Limb (tissue), 2 donors: ENCODE data around the gene HNRNPM.
"Not testable (repeated sequence)": the region's sequence is repeated elsewhere in the genome, so short reads cannot be mapped to it uniquely, and the experiment has no call there.

ENCODE experiments used
- DNase-seq, 2 donors: peaks; one replicate each; pipeline ENCODE4 v3.0.0-alpha.2; 2016; ENCODE audit errors: extremely low spot score in 2 of 2

HNRNPM gene

DNA sequence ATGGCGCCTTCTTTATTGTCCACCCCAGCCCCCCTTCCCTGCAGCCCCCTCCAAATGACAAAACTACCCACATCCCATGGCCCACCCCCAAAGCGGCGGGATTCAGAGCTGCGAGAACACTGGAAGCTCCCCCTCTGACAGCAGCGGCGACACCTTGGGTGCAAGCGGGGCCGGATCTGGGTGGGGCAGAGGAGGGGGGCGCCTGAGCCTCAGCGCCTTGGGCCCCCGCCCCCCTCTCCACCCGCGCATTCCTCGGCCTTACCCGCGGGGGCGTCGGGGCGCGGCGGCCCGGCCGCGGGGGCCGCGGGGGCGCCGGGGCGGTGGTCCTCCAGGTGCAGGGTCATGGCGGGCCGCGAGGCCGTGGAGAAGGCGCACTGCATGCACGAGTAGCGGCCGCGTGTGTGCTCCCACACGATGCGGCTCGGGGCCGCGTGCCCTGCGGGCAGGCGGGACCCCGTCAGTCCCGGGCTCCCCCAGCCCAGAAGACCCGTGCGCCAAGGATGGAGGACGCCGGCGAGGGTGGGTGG, 65.9 kb downstream of the HNRNPM start:
- DNase-seq = no peak

DNA sequence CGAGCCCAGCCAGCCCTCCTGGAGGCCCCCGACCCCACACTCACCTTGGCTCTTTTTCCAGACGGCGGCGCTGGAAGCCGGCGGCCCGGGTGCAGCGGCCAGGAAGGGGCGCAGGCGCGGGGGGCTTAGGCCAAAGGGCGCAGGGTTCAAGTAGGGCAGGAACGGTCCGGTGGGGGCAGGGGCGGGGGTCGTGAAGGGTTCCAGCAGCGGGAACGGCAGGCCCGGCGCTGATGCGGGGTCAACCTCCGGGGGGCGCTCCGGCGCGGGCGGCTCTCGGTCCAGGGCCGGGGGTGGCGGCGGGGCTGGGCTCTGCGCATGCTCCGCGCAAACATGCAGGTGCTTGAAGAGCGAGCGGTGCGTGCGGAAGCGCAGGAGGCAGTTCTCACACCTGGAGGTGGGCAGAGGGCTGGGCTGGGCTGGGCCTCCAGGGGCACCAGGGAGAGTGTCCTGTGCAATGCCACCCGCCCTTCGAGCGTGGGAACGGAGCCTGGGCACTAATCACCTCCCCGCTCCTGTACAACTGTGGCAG, 66.9 kb downstream of the HNRNPM start:
- no peak for DNase-seq

- DNase-seq = no peak
Measured at GRCh38 chr19:8512115-8512967, 67.6 kb downstream of the HNRNPM start.

DNA sequence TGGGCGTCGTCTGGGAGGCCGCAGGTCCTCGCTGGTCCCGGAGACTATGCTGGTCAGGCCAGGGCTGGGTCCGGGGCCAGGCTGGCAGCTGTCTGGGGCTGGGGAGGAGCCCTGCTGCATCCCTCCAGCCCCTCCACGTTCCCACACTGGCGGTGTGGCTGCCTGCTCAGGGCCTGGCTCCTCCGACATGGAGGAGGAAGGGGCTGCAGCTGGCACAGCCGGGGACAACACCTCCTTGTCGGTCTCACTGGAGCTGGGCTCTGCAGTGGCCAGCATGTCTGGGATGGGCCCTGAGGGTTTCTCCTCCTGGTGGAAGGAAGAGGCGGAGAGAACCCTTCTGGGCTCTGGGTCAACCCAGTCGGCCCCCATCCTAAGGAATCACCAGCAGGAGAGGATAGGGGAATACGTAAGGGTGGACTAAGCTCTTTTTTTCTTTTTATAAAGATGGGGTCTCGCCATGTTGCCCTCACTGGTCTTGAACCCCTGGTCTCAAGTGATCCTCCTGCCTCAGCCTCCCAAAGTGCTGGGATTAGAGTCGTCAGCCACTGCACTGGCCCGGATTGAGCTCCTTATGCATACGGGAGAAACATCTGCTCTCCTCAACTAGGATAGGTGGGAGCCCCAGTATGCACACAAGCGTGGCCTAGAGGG, 68.4 kb downstream of the HNRNPM start:
- no peak for DNase-seq

- DNase-seq = peak; percentile 95 to 99
Measured at GRCh38 chr19:8513687-8514504, 69.1 kb downstream of the HNRNPM start, which contains the start of gene ZNF414. ZNF414 (minus strand) TSS chr19:8514167; CDS start chr19:8514046, 121 bp downstream.

GRCh38 chr19:8514505-8515009, 69.8 kb downstream of the HNRNPM start:
- DNase-seq = not testable (repeated sequence)

GRCh38 chr19:8515317-8515716, 70.5 kb downstream of the HNRNPM start:
- no peak for DNase-seq

DNA sequence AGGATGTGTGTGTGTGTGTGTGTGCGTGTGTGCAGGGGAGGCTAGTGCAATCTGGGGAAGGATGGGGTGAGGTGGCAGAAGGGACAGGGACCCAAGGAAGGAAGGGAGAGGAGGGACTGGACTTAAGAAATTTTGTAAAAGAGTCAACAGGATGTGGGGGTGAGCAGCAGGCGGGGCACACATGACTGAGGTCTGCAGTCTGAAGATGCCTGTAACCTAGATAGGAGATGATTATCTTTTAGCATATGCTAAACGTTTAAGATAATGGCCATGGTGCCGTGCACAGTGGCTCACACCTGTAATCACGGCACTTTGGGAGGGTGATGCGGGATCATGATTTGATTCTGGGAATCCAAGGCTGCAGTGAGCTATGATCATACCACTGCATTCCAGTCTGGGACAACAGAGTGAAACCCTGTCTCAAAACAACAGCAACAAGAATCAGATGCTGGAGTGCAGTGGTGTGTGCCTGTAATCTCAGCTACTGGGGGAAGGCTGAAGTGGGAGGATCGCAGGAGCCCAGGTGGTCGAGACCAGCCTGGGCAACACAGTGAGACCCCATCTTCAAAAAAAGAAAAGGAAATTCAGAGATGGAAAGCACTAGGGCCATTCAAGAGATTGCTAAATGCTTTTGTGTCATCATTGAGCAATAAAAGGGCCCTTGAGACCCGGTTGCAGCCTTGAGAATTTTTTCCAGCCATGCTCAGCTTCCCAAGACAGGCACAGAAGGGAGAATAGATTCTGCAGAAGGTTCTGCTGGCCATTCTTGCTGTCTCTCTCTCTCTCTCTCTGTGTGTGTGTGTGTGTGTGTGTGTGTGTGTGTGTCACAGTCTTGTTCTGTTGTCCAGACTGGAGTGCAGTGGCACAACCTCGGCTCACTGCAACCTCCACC, 73.0 kb downstream of the HNRNPM start:
- DNase-seq = no peak

DNA sequence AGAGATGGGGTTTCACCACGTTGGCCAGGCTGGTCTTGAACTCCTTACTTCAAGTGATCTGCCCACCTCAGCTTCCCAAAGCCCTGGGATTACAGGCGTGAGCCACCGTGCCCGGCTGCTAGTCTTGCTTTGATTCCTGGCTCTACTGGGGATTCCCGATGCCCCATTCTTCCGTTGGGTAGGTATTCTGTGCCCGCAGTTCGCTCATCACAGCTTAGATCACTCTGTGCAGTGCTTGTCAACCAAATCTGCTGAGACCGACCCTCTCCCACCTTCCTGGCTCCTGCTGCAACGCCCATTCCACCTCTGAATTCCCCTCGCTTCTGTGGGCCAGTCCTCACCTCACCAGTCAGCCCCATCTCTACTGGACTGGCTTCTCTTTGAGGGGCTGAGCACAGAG, 73.8 kb downstream of the HNRNPM start:
- no peak for DNase-seq

- no peak for DNase-seq
Measured at GRCh38 chr19:8519388-8519787, 74.6 kb downstream of the HNRNPM start.

DNA sequence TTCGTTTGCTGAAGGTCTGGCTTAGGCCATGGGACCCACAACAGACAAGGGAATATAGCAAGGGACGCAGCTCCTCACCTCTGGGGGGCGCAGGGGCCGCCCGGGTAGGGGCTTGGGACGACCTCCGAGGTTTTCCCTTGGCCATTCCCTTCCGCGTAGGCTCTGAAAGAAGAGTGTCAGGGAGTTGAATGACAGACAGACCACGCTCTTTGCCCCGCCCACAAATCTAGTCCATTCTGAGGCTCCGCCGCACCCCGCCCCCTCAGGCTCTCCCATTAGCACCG, 80.6 kb downstream of the HNRNPM start:
- no peak for DNase-seq

GRCh38 chr19:8526345-8527091, 81.7 kb downstream of the HNRNPM start:
- peak; percentile 93 to 95 for DNase-seq

GRCh38 chr19:8528500-8528899, 83.7 kb downstream of the HNRNPM start:
- DNase-seq = no peak

DNA sequence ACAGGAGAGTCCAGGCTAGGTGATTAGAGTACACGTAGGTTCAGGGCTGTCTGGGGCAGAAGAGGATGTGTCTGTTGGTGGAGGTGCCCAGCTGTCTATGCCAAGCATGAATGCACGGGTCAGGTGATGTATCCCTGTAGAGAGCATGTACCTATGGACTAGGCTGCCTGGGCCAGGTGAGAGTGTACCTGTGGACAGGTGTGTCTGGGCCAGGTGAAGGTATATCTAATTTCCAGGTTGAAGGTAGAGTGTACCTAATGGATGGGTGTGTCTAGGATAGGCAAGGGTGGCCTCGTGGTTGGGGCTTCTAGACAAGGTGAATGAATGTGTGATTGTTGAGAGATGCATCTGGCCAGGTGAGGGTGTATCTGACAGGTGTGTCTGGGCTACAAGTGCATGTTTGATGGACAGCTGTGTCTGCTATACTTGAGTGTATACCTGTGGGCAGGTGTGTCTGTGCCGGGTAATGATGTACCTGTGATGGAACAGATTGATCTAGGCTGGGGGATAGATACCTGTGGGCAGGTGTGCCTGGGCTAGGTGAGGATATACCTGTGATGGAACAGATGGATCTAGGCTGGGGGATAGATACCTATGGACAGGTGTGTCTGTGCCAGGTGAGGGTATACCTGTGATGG, 84.7 kb downstream of the HNRNPM start:
- no peak for DNase-seq

GRCh38 chr19:8530061-8530679, 85.4 kb downstream of the HNRNPM start:
- no peak for DNase-seq

GRCh38 chr19:8531470-8531869, 86.7 kb downstream of the HNRNPM start:
- no peak for DNase-seq

- no peak for DNase-seq
Measured at GRCh38 chr19:8532225-8532624, 87.5 kb downstream of the HNRNPM start.

- DNase-seq = no peak
Measured at GRCh38 chr19:8536282-8536681, 91.5 kb downstream of the HNRNPM start.

DNA sequence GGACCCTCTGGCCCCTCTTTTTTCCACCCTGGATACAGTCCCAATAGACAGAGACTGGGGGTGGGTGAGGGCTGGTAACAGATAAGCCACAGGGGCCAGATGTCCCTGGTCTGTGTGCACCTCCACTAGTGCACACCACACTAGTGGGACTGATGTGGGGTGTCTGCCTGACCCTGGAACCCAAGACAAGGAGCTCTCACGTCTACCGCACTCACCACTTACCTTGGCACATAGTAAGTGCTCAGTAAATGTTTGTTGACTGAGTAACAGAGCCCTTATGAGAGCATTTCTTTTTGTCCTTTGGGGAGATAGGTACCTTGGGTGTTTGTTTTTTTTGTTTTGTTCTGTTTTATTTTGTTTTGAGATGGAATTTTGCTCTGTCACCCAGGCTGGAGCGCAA, 92.3 kb downstream of the HNRNPM start:
- DNase-seq = no peak
